ENCODE results near the gene SIAH1.

GRCh38 chr16:48366165-48367093, 18.8 kb downstream of the SIAH1 start:
- TF ChIP-seq, protein P1, sequence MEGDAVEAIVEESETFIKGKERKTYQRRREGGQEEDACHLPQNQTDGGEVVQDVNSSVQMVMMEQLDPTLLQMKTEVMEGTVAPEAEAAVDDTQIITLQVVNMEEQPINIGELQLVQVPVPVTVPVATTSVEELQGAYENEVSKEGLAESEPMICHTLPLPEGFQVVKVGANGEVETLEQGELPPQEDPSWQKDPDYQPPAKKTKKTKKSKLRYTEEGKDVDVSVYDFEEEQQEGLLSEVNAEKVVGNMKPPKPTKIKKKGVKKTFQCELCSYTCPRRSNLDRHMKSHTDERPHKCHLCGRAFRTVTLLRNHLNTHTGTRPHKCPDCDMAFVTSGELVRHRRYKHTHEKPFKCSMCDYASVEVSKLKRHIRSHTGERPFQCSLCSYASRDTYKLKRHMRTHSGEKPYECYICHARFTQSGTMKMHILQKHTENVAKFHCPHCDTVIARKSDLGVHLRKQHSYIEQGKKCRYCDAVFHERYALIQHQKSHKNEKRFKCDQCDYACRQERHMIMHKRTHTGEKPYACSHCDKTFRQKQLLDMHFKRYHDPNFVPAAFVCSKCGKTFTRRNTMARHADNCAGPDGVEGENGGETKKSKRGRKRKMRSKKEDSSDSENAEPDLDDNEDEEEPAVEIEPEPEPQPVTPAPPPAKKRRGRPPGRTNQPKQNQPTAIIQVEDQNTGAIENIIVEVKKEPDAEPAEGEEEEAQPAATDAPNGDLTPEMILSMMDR (optimal IDR thresholded peaks at IDR 0.05 in 1 of 3, IDR thresholded peaks at IDR 0.05 in 1 of 3, conservative IDR thresholded peaks at IDR 0.05 in 1 of 3; ENCODE audit: extremely low read depth in 1 of 3, insufficient read depth in 2 of 3, low read length in 3 of 3), result no peak
- no peak for TF ChIP-seq EZH2 (IDR thresholded peaks at IDR 0.05; ENCODE audit: low read length)
